ENCODE results near the gene BRINP3.
A peak's percentile ranks its signal among the peaks of the same experiment; 100 is the strongest.
"Not testable (repeated sequence)": the region's sequence is repeated elsewhere in the genome, so short reads cannot be mapped to it uniquely, and the experiment has no call there.

Gene BRINP3

DNA sequence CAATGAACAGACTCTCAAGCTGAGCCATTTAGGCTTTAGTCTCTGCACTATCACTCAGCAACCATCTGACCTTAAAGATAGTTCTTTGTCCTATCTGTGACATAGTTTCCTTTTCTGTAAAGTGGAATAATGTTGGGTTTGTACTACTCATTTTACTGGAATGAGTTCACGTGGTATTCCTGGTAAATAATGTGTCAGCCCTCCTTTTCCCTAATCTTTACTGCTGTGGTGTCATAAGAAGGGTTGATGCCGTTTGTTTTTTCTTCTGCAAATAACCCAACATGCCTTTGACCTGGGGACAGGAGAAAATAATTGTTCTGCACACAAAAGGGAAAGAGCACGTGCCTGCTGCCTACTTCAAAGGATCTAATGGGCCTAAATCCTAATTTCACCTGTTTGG lies 297.8 kb downstream of the BRINP3 start:
- DNase-seq (ENCODE audit: low spot score): no peak

GRCh38 chr1:190178827-190179226 lies 298.8 kb downstream of the BRINP3 start:
- DNase-seq (ENCODE audit: low spot score): no peak

DNA sequence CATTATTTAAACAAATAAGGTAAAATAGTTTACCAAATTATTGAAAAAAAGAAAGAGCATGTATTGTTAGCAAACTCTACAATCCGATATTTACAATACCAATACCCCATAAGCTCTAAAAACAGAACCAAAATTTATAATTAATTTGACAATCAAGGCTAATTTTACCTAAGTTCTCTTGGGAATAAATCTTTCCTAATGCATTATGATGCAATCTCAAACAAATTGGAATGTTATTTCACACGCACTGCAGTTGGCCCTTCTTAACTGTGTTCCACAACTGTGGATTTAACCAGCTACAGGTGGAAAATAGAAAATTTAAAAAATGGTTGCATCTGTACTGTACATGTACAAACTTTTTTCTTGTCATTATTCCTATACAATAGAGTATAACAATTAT lies 300.1 kb downstream of the BRINP3 start:
- no peak for DNase-seq (ENCODE audit: low spot score)

DNA sequence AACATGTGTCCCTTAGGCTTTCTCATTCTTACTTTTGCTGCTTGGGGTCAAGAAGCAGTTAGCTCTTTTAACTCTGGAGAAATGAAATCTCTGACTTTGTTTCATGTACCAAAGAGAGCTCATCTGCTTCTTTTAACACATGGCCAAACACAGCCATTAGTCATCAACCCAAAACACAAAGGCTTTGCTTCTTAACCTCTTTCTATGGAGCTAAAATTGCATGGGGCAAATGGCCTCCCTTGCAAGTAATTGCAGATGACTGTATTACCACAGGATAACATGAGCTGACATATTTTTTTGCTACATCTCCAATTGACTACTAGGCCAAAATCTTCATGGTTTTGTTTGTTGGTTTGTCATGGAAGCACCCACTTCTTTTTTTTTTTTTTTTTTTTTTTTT lies 300.9 kb downstream of the BRINP3 start:
- no peak for DNase-seq (ENCODE audit: low spot score)

- no peak for DNase-seq (ENCODE audit: low spot score)
Observed at GRCh38 chr1:190175320-190175719, 302.3 kb downstream of the BRINP3 start.

DNA sequence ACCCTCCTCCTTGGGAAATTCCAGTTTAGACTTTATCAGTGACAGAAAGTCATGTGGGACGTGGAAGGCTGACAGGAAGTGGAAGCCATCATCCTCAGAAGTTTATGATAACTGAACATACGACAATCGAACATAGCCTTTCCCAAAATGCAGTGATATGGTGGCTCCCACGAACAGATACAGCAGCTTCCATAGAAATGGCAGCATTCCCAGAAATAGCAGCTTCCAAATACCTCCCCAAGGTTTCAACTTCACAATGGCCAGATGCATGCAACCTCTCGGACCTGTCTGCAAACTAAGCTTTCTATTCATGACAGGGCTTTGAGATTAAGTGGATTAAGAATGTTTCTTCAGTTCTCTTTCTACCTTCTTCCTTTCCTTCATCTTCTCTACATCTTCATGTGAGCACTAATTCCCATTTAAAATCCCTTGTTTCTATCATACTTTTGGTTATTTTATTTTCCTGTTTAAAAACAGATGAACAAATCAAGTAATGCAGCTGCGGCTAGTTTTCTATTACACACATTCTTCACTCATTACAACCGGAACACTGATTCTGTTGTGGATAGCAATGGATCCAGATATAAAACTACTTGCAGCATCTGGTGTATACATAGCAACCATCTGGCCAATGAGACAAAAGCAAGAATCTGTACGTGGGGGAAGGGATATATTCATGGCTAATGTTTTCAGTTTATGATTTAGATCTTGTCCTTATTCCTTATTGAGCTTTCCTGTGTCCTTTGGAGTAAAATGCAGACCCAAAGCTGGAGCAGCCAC lies 304.8 kb downstream of the BRINP3 start:
- no peak for DNase-seq (ENCODE audit: low spot score)

GRCh38 chr1:190170321-190170720 lies 307.3 kb downstream of the BRINP3 start:
- no peak for DNase-seq (ENCODE audit: low spot score)

GRCh38 chr1:190169311-190170067 lies 308.2 kb downstream of the BRINP3 start:
- DNase-seq (ENCODE audit: low spot score): no peak

- DNase-seq (ENCODE audit: low spot score): no peak
Observed at GRCh38 chr1:190168893-190169280, 308.8 kb downstream of the BRINP3 start.

DNA sequence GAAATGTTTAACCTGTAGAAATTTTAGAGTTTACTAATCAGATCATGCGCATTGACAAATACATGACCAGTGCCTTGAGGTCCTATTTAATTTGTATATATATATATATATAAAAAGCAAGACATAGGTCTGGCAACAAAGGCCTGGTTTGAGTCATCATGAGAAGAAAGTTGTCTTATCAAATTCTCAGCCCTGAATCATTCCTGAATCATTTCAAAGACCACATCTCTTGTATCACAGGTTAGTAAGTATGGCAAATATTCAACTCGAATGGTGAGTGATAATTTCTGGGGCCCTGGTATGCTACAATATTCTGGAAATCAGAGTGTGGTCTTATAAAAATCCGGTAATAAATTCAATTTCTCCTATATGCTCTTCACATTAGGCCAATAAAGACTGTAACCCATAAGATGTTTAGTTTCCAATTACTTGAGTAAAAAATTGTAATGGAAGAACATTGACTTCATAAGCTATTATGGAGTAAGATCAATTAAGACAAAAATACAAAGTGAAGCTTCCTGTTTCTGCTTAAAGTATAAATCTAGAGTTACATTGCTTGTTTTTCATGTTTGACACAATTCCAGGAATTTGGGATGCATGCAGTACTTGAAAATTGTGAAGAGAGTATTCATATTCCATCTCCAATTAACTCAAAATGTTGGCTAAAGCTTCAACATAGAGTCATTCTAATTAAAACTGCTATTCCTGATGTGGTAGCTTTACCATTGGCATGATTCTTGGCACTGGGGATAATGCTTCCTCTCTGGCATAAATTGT lies 309.4 kb downstream of the BRINP3 start:
- DNase-seq (ENCODE audit: low spot score): no peak

DNA sequence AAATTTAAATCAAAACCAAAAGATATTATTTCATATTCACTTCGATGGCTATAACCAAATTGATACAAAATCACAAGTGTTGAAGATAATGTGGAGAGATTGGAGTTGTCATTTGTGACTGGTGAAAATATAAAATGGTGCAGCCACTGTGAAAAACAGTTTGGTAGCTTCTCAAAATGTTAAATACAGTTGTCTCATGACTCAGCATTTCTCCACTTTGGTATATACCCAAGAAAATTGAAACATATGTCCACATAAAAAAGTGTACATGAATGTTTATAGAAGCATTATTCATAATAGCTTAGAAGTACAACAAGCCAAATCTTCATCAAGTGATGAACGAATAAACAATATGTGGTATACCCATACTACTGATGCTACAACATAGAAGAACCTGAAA lies 318.5 kb downstream of the BRINP3 start:
- no peak for DNase-seq (ENCODE audit: low spot score)

GRCh38 chr1:190154744-190155143 lies 322.9 kb downstream of the BRINP3 start:
- peak; percentile 70 for DNase-seq (ENCODE audit: low spot score)

DNA sequence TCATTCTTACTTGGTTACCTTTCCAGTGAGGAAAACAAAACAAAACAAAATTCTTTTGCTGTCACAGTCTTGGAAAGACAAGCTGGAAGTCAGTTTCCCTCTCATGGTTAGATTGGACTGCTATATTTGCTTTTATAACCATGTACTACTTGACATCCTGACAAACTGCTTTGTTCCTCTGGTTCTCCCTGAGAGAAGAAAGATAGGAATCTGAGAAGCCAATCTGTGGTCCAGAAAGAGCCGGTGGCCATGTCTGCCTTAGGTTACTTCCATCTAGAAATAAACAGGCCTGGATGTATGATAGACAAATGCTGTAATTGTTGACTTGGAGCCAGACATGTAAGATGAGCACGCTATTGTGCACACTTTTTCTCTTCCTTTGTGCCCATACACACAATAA lies 330.0 kb downstream of the BRINP3 start:
- DNase-seq (ENCODE audit: low spot score): no peak

DNA sequence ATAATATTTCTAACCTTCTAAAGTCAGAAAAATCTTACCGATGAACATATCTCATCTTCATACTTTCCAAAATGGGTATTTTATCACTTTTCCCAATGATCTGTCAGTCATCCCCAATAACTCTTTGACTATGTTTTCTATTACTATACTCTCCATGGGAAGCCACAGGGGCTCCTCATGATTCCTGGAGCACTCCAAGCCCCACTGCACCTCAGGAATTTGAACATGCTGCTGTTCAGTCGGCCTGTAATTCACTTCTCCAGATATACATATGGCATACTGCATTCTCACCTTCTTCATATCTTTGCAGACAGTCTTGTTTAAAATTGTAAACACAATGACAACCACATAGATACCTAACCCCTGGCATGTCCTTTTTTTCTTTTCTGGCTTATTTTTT lies 333.0 kb downstream of the BRINP3 start:
- DNase-seq (ENCODE audit: low spot score): no peak

- DNase-seq (ENCODE audit: low spot score): peak; percentile 56
Observed at GRCh38 chr1:190140644-190141043, 337.0 kb downstream of the BRINP3 start.

DNA sequence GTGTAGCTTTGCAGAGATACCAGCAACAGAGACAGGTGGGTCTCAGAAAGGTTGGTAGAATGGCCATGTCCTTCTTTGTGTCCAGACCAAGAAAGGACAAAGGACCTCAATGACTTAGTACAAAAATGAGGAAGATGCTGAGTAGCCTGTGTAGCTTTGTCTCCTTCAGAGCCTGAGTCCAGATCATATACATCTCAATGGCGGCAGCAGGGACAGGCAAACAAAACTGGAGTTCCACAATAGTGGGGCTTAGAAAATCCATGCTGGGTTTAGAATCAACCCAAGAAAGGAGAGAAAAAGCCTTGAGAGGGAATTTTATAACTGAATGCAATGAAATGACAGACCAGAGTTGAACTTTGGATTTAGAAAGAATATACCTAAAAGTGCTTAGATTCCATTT lies 339.0 kb downstream of the BRINP3 start:
- DNase-seq (ENCODE audit: low spot score): no peak

DNA sequence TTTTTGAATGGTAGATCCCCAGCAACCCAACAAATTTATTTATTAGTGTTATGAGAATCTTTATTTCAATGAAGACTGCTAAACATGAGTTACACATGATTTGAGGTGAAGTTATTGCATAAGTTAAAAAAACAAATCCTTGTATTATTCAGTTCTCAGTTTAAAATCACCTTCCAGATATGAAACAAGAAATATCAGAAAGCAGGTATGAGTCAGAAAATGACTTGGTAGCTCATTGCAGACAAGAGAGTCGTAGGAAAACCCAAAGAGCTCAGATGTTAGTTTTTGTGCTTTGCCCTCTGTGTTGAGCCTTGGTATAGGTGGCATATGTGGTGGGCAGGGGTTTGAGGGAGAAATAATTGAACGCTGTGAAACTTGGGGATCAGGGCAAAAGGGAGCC lies 339.4 kb downstream of the BRINP3 start:
- no peak for DNase-seq (ENCODE audit: low spot score)

- peak; percentile 50 for DNase-seq (ENCODE audit: low spot score)
Observed at GRCh38 chr1:190129366-190129765, 348.3 kb downstream of the BRINP3 start.

DNA sequence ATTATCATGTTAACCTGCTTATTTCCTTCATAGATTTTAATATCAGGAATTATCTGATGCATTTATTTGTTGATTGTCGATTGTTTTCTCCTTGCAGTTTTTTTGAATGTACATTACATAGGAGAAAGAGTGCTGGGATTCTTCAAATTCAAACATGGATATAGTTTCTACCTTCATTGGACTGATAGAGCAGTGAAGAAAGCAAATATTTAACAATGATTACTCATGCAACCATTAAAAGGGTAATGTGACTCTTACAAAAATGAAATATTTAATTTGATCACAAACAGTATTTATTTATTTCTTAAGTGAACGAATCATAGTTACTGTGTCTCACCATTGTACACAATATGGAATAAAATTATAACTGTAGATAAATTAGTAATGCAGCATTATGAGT lies 350.9 kb downstream of the BRINP3 start:
- no peak for DNase-seq (ENCODE audit: low spot score)

DNA sequence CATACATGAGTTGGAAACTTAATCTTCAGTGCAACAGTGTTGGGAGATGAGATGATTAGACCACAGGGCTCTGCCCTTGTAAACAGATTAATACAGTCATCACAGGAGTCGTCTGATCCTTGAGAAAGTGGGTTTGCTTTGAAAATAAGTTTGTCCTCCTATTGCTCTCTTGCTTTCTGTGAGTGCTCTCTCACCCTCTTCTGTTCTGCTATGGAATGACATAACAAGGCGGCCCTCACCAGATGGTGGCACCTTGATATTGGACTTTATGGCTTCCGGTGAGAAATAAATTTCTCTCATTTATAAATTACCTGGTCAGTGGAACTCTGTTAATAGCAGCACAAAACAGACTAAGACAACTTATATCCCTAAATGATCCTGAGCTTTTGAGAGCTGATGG lies 353.6 kb downstream of the BRINP3 start:
- no peak for DNase-seq (ENCODE audit: low spot score)

- DNase-seq (ENCODE audit: low spot score): not testable (repeated sequence)
Observed at GRCh38 chr1:190120564-190120963, 357.1 kb downstream of the BRINP3 start.

DNA sequence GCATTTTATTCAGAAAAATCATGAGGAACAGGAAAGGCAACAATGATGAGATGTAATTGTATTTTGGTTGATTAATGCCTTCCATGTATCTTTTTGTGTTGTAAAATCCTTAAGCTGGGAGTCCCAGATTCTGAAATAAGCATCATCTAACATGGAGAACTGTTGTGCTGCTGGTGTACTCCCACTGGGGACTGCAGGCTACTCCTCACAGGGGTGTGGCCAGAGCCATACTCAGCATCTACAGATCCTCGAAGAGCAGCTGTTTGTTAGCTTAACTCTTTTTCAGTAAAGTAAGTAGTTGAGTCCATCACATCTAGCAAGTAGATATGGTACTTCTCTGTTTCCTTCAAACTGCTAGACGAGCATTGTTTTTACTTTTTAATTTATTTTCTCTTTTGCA lies 358.0 kb downstream of the BRINP3 start:
- no peak for DNase-seq (ENCODE audit: low spot score)

DNA sequence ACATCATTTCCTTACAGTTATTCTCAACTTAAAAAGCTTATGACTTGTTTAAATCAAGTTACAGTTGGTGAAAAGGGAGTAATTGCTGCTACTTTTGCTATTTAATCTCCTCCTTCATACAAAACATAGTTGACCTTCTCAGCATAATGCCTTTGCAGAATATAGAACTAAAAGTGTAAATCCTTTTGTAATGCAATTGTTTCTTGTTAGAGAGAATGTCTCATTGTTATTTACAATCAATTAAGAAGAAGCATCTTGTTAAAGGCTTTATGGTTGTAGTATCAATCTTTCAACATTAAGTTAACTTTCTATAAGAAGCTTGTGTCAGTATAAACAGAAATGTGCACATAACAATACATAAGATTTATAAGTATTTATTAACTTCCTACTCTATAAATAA lies 360.7 kb downstream of the BRINP3 start:
- DNase-seq (ENCODE audit: low spot score): no peak
